IMR-90 (cell line): ENCODE measurements around the gene FOSL2. TPM values are rescaled to one million over a fixed set of nuclear protein-coding genes. Genes with fewer than 3 reads are reported as not detected.
"Not testable (repeated sequence)": the region's sequence is repeated elsewhere in the genome, so short reads cannot be mapped to it uniquely, and the experiment has no call there.

Experiments used
- ATAC-seq: fragments of 200-7000 bp; cut with Tn5 transposase; 2 replicates; pipeline ENCODE4 v1.9.1; 2020; ENCODE audit warnings: low read depth, mild to moderate bottlenecking, moderate library complexity
- BruUV-seq: library from RNA; stranded (reverse); fragments of 400-500 nt; replicated peaks from 2 replicates; lab custom pipeline; 2021; lab: Mats Ljungman, UMichigan
- CTCF ChIA-PET: fragments of 300-600 bp; formaldehyde crosslinking; extraction: SDS; loops from one replicate; lab custom pipeline; 2021; ENCODE audit warnings: antibody characterized with exemption; lab: Yijun Ruan, JAX
- POLR2A ChIA-PET: fragments of 300-600 bp; sonication (Branson Sonifier 250); formaldehyde crosslinking; loops from one replicate; lab custom pipeline; 2022; ENCODE audit warnings: antibody characterized with exemption; ENCODE audit not compliant: unreplicated experiment; lab: Charles Lee
- DNase-seq: peaks from one replicate; pipeline ENCODE4 v3.0.0; 2013
- H2AFZ ChIP-seq: replicated peaks from 2 replicates; pipeline ENCODE3; 2013; ENCODE audit warnings: low read length, mild to moderate bottlenecking; ENCODE audit not compliant: poor library complexity
- H2AK5ac ChIP-seq: 2 replicates; pipeline ENCODE4 v1.6.1; 2013; ENCODE audit warnings: low read depth, low read length, inconsistent platforms
- H2AK9ac ChIP-seq: replicated peaks from 2 replicates; pipeline ENCODE3; 2013; ENCODE audit warnings: mild to moderate bottlenecking, low read depth, low read length, moderate library complexity; ENCODE audit not compliant: poor library complexity
- H2BK120ac ChIP-seq: 2 replicates; pipeline ENCODE4 v1.6.1; 2013; ENCODE audit warnings: low read depth, low read length, inconsistent platforms
- H2BK15ac ChIP-seq: 3 replicates; pipeline ENCODE4 v1.6.1; 2013; ENCODE audit warnings: low read depth, low read length, inconsistent platforms
- H2BK20ac ChIP-seq: 2 replicates; pipeline ENCODE4 v1.6.1; 2013; ENCODE audit warnings: low read depth, mild to moderate bottlenecking, inconsistent platforms, low read length, moderate library complexity
- H2BK5ac ChIP-seq: 2 replicates; pipeline ENCODE4 v1.6.1; 2013; ENCODE audit warnings: mild to moderate bottlenecking, low read depth, low read length, inconsistent platforms; ENCODE audit not compliant: poor library complexity, severe bottlenecking
- H3K14ac ChIP-seq: replicated peaks from 2 replicates; pipeline ENCODE4 v1.6.1; 2013; ENCODE audit warnings: low read depth, low read length, inconsistent platforms
- H3K18ac ChIP-seq: 2 replicates; pipeline ENCODE4 v1.6.1; 2013; ENCODE audit warnings: low read depth, low read length, control low read depth
- H3K23ac ChIP-seq: 2 replicates; pipeline ENCODE4 v1.6.1; 2013; ENCODE audit warnings: low read depth, low read length, inconsistent platforms
- H3K27ac ChIP-seq: 2 replicates; pipeline ENCODE4 v1.5.1; 2013; ENCODE audit warnings: mild to moderate bottlenecking, control low read depth, low read length; ENCODE audit not compliant: insufficient read depth
- H3K27me3 ChIP-seq: 2 replicates; pipeline ENCODE4 v1.6.1; 2013; ENCODE audit warnings: low read length; ENCODE audit not compliant: control insufficient read depth, insufficient read depth
- H3K36me3 ChIP-seq: 2 replicates; pipeline ENCODE4 v1.6.1; 2013; ENCODE audit warnings: low read length, mixed read lengths; ENCODE audit not compliant: control insufficient read depth, insufficient read depth
- H3K4ac ChIP-seq: 2 replicates; pipeline ENCODE4 v1.6.1; 2013; ENCODE audit warnings: low read depth, low read length, inconsistent platforms
- H3K4me1 ChIP-seq: 2 replicates; pipeline ENCODE4 v1.6.1; 2013; ENCODE audit warnings: low read length, mixed read lengths; ENCODE audit not compliant: control insufficient read depth, insufficient read depth
- H3K4me2 ChIP-seq: 2 replicates; pipeline ENCODE4 v1.6.1; 2013; ENCODE audit warnings: low read depth, mild to moderate bottlenecking, control low read depth, low read length, moderate library complexity
- H3K4me3 ChIP-seq: 2 replicates; pipeline ENCODE4 v1.5.1; 2013; ENCODE audit warnings: low read depth, mild to moderate bottlenecking, control low read depth, low read length, moderate library complexity; ENCODE audit not compliant: insufficient read depth
- H3K56ac ChIP-seq: 2 replicates; pipeline ENCODE4 v1.6.1; 2013; ENCODE audit warnings: low read length, inconsistent platforms; ENCODE audit not compliant: insufficient read depth; ENCODE audit errors: extremely low read depth
- H3K79me1 ChIP-seq, 2 experiments: 2 replicates each; pipeline ENCODE4 v1.6.1; 2013; ENCODE audit warnings: low read length in 2 of 2, inconsistent platforms in 1 of 2, low read depth in 1 of 2
- H3K9ac ChIP-seq: 2 replicates; pipeline ENCODE4 v1.6.1; 2013; ENCODE audit warnings: low read depth, low read length, control low read depth
- H3K9me1 ChIP-seq: 2 replicates; pipeline ENCODE4 v1.6.1; 2013; ENCODE audit warnings: low read length, inconsistent platforms; ENCODE audit not compliant: insufficient read depth
- H3K9me3 ChIP-seq: 2 replicates; pipeline ENCODE4 v1.6.1; 2013; ENCODE audit warnings: low read length; ENCODE audit not compliant: control insufficient read depth, insufficient read depth
- H4K20me1 ChIP-seq: 2 replicates; pipeline ENCODE4 v1.6.1; 2013; ENCODE audit warnings: low read length, inconsistent platforms; ENCODE audit not compliant: insufficient read depth
- H4K5ac ChIP-seq: 2 replicates; pipeline ENCODE4 v1.6.1; 2013; ENCODE audit warnings: mild to moderate bottlenecking, low read depth, low read length, control low read depth
- H4K8ac ChIP-seq, 2 experiments: 2 replicates each; pipeline ENCODE4 v1.6.1; 2013; ENCODE audit warnings: low read depth in 2 of 2, low read length in 2 of 2, control low read depth in 1 of 2, inconsistent platforms in 1 of 2
- H4K91ac ChIP-seq: 2 replicates; pipeline ENCODE4 v1.6.1; 2013; ENCODE audit warnings: low read depth, low read length, inconsistent platforms; ENCODE audit not compliant: insufficient read depth
- CEBPB ChIP-seq: IDR thresholded peaks from 2 replicates; pipeline ENCODE4 v1.6.1; 2012; ENCODE audit warnings: low read depth, low read length, improper control_type of control experiment
- ELK1 ChIP-seq: fragments of 150-350 bp; IDR thresholded peaks from 2 replicates; pipeline ENCODE4 v1.6.1; 2016; ENCODE audit warnings: low read depth, mild to moderate bottlenecking, low read length, moderate library complexity, borderline replicate concordance
- NFE2L2 ChIP-seq: fragments of 150-350 bp; IDR thresholded peaks from 2 replicates; pipeline ENCODE4 v1.6.1; 2016; ENCODE audit warnings: low read depth, mild to moderate bottlenecking, low read length
- WGBS, 2 experiments: methylation state at CpG; one replicate each; pipeline versions ENCODE4 v1.1.5 to v1.1.7; 2013; ENCODE audit warnings: missing lambda C conversion rate in 2 of 2; ENCODE audit not compliant: insufficient read length in 1 of 2; ENCODE audit errors: extremely low coverage in 2 of 2; 5-methylcytosine and 5-hydroxymethylcytosine counted together
- dilution Hi-C: fragments of 300-500 bp; cut with HindIII; formaldehyde crosslinking; loops from one replicate; pipeline ENCODE4 v1.14.3; 2018; ENCODE audit warnings: low sequenced_read_pairs; ENCODE audit not compliant: unreplicated experiment
- in situ Hi-C: fragments of 300-500 bp; cut with MboI; formaldehyde crosslinking; loops from 3 replicates; pipeline ENCODE4 v1.14.3; 2019; ENCODE audit warnings: low sequenced_read_pairs, inconsistent platforms, mixed read lengths
- intact Hi-C: fragments of 100-400 bp; cut with micrococcal nuclease; formaldehyde crosslinking; loops from 2 replicates; pipeline ENCODE4 v1.10.0; 2022
- polyA plus RNA-seq, 3 experiments: library from polyadenylated mRNA; depleted of rRNA; stranded (reverse); fragments of >200 nt; gene quantifications; 2 replicates each; pipeline ENCODE4 v1.2.3, GENCODE V29; 2012; ENCODE audit warnings: low replicate concordance in 1 of 3
- total RNA-seq: library from RNA; depleted of rRNA; stranded (reverse); fragments of >200 nt; gene quantifications from 2 replicates; pipeline ENCODE4 v1.2.3, GENCODE V29; 2012

The FOSL2 gene
- total and polyA plus RNA-seq, 2 of the 4 experiments (the other 2 are of a cell fraction): 31.4 to 46.3 TPM

- Histone ChIP-seq H2BK15ac (no peak overlapping the region), H2BK5ac (no peak overlapping the region), H3K9me1 (no peaks in the 10 kb centered on the region), H3K18ac (no peak overlapping the region), H4K5ac (no peak overlapping the region), H3K56ac (no peak overlapping the region), H3K23ac (no peak overlapping the region), H4K8ac (no peak overlapping the region), H3K14ac (no peak overlapping the region), H3K4me3 (no peak overlapping the region), H3K4me1 (peaks cover 2% of the 10 kb centered on the region; the same call in 1 of the 2 replicates), H3K9me3 (no peaks in the 10 kb centered on the region), H3K9ac (no peak overlapping the region), H2AK9ac (no peak overlapping the region), H2AFZ (no peak overlapping the region), H2BK20ac (no peak overlapping the region), H2AK5ac (no peak overlapping the region), H3K4ac (no peak overlapping the region), H3K27me3 (peaks cover 6% of the 10 kb centered on the region), H4K91ac (no peak overlapping the region), H3K4me2 (no peak overlapping the region), H3K36me3 (no peaks in the 10 kb centered on the region), H3K79me1 (no peaks in the 10 kb centered on the region), H4K20me1 (no peaks in the 10 kb centered on the region), H3K27ac (no peak overlapping the region), H2BK120ac (no peak overlapping the region)
- POLR2A ChIA-PET: interaction anchor here (0.6 to 0.7 kb wide), 2 partner anchors 8 to 76 kb away, joined by 4 to 11 read pairs; no protein-coding TSS in a partner anchor
- 0 out of 2 replicates have a peak, but pooled peaks have one; percentile 15 for TF ChIP-seq CEBPB
- no peak for TF ChIP-seq NFE2L2
- no peak for TF ChIP-seq ELK1
- dilution Hi-C loops: no loop called here
- BruUV-seq: no TSS peak
- CTCF ChIA-PET: interaction anchor here (0.6 kb wide), 1 partner anchor 313 kb away, joined by 4 read pairs; no protein-coding TSS in a partner anchor
- in situ Hi-C loops: no loop called here
- intact Hi-C loops: no loop called here
- DNase-seq (no peak), ATAC-seq (no peak)
- 67% methylated on average over 1 of the region's 3 CpGs; no CpG with 5 or more reads in 1 of the 2 experiments for WGBS, 2 experiments
Observed at GRCh38 chr2:28370354-28370753, 22.3 kb upstream of the FOSL2 start.

GRCh38 chr2:28371728-28372127, 20.9 kb upstream of the FOSL2 start:
- H3K56ac ChIP-seq, H4K8ac ChIP-seq, H2BK120ac ChIP-seq, in situ Hi-C loops, H2BK20ac ChIP-seq, H3K18ac ChIP-seq, H3K14ac ChIP-seq, CTCF ChIA-PET, H4K20me1 ChIP-seq, H3K79me1 ChIP-seq, H3K23ac ChIP-seq, H2BK5ac ChIP-seq, H3K4me3 ChIP-seq, H3K4me2 ChIP-seq, H2AK9ac ChIP-seq, H3K36me3 ChIP-seq, H3K27ac ChIP-seq, H3K27me3 ChIP-seq, H2AFZ ChIP-seq, BruUV-seq, H3K9ac ChIP-seq, intact Hi-C loops, H4K91ac ChIP-seq, H4K5ac ChIP-seq, dilution Hi-C loops, H3K9me3 ChIP-seq, H3K4ac ChIP-seq, POLR2A ChIA-PET, DNase-seq, ATAC-seq, H2AK5ac ChIP-seq, H2BK15ac ChIP-seq, H3K9me1 ChIP-seq, H3K4me1 ChIP-seq: not testable (repeated sequence)
- whole genome bisulfite sequencing, 2 experiments: no CpG with 5 or more reads among the region's 4 CpGs
